NCI-H748 (cell line): ENCODE results near the gene MSRB2.
"Not testable (repeated sequence)": the region's sequence is repeated elsewhere in the genome, so short reads cannot be mapped to it uniquely, and the experiment has no call there.

Source experiments
- DNase-seq: peaks from one replicate; lab custom pipeline; 2025; ENCODE audit not compliant: unreplicated experiment; lab: John Stamatoyannopoulos, UW

The MSRB2 gene

GRCh38 chr10:23095404-23095965 is at the start of gene MSRB2:
TSS of gene MSRB2 (plus strand) at chr10:23095579. CDS start at chr10:23095609, 30 bp downstream.
- peak; percentile 89 for DNase-seq

DNA sequence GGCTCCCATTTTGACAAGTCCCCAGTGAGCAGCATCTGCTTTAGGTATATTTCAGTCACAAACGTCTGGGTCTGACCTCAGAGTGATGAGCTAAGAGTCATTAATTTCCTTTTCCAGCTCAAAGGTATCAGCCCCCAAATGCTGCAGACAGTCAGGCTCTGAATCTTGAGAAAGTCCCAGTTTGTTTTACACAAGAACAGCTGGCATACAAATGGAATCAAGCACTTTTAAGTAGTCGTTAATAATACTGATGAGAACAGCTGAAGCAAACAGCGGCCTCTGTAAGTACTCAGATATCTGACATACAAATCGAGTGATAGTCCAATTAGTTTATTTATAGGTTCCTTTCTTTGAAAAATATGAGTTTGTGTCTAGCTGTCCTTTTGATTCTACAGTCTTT is 49.4 kb upstream of the MSRB2 start:
- no peak for DNase-seq

GRCh38 chr10:23047201-23048050 is 48.0 kb upstream of the MSRB2 start:
- no peak for DNase-seq

- DNase-seq: no peak
Observed at GRCh38 chr10:23048191-23048590, 47.2 kb upstream of the MSRB2 start.

DNA sequence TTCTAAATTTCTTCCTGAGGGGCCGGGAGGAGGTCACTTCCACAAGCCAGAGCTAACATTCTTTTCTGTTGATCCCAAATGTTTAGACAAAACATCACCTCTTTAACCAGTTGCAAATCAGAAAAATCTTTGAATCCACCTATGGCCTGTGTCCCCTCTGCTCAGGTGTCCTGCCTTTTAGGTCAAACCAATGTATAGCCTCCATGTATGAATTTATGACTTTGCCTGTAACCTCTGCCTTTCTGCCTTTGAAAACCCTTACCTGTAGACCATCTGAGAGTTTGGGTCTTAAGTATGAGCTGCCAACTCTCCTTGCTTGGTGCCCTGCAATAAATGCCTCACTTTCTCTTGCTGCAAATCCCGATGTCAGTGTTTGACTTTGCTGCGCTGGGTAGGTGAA is 44.1 kb upstream of the MSRB2 start:
- DNase-seq: no peak

- DNase-seq: no peak
Observed at GRCh38 chr10:23051855-23052331, 43.5 kb upstream of the MSRB2 start.

DNA sequence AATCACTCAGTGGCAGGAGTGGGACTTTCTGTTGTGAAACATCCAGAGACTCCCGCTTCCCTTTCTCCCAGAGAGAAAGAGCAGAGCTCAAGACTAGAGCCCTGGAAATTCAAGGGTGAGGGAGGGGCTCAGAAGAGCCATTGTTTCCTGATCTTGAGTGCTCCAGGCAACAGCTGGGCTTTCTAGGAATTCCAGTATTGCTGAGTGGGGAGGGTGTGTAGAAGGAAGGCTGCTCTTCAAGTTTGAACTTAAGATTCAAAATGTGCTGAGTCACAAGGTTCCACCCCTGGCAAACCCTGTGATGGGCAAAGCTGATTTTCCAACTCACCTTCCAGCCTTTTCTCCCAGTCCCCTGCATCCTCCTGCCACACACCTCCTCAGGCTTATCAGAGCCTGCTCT is 42.3 kb upstream of the MSRB2 start:
- DNase-seq: no peak

DNA sequence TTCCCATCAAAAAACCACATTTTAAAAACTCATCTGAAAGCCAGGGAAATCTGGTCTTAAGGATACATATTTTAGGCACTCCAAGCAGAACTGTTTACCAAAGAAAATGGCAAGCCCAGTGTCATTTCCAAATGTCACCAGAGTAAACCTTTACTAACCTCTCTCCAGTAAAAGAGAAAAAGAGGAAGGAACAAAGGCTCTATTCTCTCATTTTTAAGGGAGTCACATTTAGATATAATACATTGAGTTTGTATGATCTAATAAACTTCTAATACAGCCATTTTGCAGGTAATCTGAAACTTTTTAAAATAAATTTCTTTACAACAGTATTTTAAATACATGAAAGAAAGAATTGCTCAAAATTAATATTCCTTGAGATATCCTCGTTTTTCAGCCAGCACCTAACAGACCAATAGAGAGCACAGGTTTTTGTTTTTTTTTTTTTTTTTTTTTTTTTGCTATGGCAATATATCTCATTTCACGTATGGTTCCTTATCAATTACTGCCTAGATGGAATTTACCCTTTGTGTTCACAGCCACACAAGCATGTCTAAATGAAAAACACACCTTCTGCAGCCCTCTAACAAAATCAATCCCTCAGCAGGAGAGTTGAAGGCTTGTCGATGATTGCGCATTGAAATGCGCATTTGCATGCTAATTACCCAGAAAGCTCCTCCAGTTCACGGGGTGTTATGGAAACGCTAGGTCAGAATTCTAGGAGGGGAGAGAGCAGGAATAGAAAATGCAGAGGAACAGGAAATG is 39.8 kb upstream of the MSRB2 start:
- peak; percentile 25 for DNase-seq

- no peak for DNase-seq
Observed at GRCh38 chr10:23056186-23056579, 39.2 kb upstream of the MSRB2 start.

DNA sequence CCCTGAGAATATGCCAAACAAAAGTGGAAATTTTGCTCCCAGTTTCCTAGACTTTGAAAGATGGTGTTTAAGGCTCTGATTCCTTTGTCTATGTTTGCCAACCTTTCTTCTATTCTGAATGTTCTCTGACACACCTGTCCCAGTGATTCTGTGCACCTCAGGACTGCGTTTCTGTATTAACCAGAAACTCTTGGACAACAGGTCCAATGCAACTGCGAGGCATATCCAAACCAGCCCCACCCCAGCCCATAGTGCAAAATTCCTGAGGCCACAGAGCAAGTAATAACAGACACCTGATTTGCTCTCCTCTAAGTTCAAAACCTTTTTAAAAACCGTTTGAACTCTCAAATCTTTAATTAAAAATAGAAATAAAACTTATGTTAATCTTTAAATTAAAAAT is 37.0 kb upstream of the MSRB2 start:
- DNase-seq: no peak

DNA sequence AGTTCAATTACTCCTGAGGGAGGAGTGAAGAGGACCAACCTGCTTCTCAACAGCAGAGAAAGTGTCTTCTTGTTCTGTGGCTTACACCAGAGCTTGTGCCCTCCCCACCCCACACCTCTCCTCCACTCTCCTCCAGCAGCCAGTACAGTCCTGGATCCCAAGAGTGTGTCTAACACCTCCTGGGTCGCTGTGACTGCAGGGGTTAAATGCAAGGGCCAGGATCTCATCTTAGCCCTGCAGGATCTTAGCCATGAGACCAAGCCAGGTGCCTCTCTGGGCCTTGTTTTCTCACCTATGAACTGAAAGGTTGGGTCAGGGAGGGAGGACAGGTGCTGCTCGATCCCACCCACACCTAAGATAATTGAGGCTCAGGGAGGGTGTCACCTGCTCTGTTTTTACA is 34.5 kb upstream of the MSRB2 start:
- peak; percentile 56 for DNase-seq

DNA sequence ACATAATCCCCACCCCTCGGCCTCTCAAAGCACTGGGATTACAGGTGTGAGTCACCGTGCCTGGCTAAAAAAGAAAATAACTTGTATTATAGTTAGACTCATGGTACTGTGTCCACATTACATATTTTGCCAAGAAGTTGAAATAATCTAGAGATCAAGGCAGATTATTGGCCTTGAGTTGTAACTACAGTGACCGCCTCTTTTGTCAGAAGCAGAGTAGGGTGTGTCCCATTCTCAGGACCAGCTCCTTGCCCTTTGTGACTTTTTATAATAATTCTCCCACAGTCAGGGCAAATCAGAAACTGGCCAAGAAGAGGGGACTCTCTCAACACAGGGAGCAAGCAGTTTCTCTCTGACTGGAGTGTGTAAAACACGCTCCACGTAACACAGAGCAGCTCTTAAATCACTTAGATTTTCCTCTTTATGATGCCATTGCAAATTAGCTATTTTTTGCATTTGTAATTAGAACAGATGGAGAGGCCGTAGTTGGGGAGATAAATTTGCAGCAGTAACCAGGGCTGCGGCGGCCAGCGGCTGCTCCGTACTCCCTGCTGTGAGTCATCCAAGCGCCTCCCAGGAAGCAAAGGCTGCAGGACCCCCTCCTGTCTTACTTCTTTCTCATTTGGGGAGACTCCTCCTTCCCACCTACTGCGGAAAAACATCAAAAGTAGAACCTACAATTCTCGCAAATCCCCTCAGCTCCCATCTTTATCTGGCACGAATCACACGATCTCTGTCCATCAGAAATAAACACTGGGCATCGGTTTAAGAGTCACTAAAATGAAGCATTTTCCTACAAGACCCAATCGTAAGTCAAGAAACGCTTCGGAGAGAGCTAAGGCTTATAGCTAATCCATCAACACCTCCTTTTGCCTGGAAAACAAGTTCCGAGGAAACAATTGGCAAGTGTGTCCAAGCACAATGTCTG is 32.1 kb upstream of the MSRB2 start:
- DNase-seq: no peak

DNA sequence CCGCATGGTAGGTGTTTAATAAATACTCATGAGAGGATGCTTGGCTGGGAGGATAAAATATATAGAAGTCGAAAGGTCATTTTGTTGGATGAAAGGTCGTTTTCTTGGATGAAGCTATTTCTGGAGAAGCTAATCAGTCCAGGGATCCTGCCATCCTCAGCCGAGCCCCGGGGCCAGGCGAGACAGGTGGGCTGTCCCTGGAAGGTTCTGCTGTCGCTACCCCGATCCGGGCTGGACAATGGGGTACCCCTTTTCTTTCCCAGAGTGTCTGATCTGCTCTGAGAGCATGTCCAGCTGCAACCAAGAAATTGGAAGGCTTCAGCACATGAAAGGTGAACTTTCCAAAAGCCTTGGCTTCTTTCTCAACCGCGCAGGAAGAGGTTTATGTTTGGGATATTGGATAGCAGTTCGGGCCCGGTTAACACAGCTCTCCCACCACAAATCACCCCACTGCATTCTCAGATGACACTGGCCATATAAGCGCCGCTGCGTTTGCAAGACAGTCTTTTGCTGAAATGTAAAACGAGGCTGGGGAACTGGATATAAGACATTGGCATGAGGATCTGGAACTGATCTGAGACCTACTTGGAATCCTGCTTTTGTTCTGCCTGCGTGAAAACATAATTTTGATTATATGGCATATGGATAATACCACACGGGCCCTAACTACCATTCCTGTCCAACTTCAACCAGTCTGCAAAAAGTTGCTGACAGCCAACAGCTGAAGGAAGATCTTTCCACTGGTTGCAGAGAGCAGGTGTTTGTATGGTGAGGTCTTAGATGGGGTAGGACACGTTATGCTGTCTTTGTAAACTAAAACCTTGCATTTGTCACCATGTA is 31.2 kb upstream of the MSRB2 start:
- DNase-seq: no peak

- not testable (repeated sequence) for DNase-seq
Observed at GRCh38 chr10:23064813-23065114, 30.6 kb upstream of the MSRB2 start.

GRCh38 chr10:23065181-23065948 is 30.0 kb upstream of the MSRB2 start:
- DNase-seq: peak; percentile 44

- DNase-seq: no peak
Observed at GRCh38 chr10:23067337-23067736, 28.0 kb upstream of the MSRB2 start.

GRCh38 chr10:23067939-23068775 is 27.2 kb upstream of the MSRB2 start:
- DNase-seq: peak; percentile 66

GRCh38 chr10:23069019-23069815 is 26.2 kb upstream of the MSRB2 start:
- DNase-seq: no peak
